Left renal cortex interstitium (tissue), 4 donors: ENCODE measurements around the gene EXOC1. TPM values are rescaled to one million over a fixed set of nuclear protein-coding genes. Genes with fewer than 3 reads are reported as not detected.
"Not testable (repeated sequence)": the region's sequence is repeated elsewhere in the genome, so short reads cannot be mapped to it uniquely, and the experiment has no call there.

Source experiments
- DNase-seq, 4 donors: peaks; one replicate each; pipeline ENCODE4 v3.0.0-alpha.2; 2013; ENCODE audit warnings: low read depth in 4 of 4, low spot score in 2 of 4, missing footprints in 1 of 4
- polyA plus RNA-seq, 4 donors: library from polyadenylated mRNA; unstranded; fragments of 120-200 nt; gene quantifications; one replicate each; pipeline ENCODE4 v1.2.1, GENCODE V29; 2013; ENCODE audit not compliant: insufficient read length in 4 of 4

The EXOC1 gene, protein sequence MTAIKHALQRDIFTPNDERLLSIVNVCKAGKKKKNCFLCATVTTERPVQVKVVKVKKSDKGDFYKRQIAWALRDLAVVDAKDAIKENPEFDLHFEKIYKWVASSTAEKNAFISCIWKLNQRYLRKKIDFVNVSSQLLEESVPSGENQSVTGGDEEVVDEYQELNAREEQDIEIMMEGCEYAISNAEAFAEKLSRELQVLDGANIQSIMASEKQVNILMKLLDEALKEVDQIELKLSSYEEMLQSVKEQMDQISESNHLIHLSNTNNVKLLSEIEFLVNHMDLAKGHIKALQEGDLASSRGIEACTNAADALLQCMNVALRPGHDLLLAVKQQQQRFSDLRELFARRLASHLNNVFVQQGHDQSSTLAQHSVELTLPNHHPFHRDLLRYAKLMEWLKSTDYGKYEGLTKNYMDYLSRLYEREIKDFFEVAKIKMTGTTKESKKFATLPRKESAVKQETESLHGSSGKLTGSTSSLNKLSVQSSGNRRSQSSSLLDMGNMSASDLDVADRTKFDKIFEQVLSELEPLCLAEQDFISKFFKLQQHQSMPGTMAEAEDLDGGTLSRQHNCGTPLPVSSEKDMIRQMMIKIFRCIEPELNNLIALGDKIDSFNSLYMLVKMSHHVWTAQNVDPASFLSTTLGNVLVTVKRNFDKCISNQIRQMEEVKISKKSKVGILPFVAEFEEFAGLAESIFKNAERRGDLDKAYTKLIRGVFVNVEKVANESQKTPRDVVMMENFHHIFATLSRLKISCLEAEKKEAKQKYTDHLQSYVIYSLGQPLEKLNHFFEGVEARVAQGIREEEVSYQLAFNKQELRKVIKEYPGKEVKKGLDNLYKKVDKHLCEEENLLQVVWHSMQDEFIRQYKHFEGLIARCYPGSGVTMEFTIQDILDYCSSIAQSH
- polyA plus RNA-seq = 10 to 100 TPM; 41.7 to 57.5 (median 44.6) TPM

DNA sequence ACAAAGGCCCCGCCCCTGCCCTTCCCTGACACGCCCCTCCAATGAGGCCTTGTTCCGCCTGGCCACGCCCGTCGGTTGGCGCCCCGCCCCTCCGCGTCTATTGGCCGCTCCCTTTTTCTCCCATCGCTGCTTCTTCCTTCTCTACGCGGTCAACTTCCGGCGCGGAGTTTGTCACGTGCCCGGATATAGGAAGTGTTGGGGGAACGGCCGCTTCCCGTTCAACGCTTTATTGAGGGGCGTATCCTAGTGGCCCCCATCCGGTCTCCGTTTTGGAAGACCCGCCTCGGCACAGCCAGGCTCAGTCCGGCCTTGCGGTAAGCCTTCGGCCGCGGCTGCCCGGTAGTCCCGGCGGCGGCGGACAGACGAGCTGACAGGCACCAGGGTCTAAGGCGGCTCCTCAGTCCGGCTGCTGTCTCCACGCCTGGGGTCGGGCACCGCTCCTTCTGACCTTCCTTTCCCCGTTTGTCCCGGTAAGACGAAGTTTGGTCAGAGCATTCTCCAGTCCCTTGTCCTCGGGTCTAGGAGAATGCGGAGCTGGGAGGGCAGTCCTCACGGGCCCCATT is at the start of gene EXOC1:
Gene EXOC1, plus strand, starts transcription at position 165 of the 563 bp plus-strand sequence. CDS start 4,676 bp downstream, outside the sequence.
- DNase-seq = peak; percentile 81 to 95 (median 86)

DNA sequence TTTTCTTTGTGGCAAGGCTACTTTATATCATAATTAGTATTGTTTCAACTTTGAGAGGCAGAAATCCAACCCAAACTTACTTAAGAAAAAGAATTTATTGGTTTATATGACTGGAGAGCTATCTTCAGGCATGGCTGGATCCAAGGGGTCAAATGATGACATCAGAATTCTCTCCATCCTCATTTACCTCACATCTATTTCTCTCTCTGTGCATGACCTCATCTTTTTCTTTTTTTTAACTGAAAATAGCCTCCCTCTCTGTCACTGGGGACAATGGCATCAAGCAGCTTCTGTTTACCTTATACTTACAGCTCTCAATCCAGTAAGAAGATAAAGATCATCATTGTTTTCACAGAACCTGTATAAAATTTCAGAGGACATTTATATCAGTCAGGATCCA is 45.9 kb upstream of the EXOC1 start:
- no peak for DNase-seq

DNA sequence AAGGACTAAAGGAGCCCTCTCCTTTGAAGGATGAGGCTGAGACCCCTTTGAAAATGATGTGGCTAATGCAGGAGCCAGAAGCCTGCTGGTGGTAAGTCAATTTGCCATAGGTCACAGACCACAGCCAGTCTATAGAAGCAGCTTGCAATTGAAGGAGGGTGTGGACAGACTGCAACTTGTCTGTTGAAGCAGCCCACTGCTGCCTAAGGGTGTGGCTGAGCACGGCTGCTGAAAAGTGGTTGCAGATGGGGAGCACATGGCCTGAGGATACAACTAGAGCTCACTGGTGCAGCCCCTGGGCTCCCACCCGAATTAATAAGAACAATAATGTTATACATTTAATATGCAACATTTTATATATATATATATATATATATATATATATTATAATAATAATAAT is 45.3 kb upstream of the EXOC1 start:
- DNase-seq = no peak

DNA sequence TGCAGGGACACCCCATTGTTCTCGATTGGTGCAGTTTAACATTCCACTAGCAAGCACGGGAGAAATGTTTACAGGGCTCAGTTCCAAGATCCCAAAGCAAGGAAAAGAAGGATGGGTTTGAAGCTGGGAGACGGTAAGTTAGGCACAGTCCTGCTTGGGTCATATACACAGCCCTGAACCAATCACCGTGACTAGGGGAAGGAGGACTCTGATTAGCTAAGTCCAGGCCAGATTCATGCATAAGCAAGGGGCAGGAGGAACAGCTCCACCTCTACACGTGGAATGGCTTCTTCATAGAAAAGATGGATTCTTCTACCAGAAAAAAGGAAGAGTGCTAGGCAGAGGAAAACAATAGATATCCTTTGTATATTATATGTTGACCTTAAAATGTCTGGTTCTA is 44.8 kb upstream of the EXOC1 start:
- DNase-seq = no peak

DNA sequence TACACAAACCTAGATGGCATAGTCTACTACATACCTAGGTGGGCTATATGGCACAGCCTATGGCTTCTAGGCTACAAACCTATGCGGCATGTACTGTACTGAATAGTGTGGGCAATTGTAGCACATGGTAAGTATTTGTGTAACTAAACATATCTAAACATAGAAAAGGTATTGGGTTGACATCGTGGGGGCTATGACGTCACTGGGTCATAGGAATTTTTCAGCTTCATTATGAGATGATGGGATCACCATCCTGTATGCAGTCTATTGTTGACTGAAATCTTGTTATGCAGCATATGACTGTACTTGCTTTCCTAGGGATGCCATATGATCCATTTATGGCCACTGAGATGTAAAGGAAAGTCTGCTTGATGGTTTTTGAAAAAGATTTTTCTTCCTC is 35.8 kb upstream of the EXOC1 start:
- no peak for DNase-seq

DNA sequence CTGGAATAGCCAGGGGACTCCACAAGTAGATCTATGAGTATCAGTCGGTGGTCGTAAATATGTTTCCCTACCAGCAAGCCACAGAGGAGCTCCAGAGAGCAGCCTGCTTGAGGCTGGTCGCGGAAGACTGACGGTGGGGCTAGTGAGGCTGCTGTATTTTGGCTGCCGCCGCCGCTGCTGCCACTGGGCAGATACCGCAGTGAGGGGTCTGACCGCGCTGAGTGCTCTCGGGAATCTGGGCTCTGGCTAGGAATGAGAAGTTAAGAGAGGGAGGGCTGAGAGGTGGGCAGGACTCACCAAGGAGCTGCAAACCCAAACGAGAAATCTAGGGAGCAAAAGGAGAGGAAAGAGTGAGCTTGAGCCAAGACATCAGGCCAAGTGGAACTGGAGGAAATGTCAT is 33.8 kb upstream of the EXOC1 start, which contains the start of gene EXOC1L:
Gene EXOC1L, plus strand, starts transcription at position 157 of the 400 bp plus-strand sequence. Its CDS starts 237 bp downstream, at position 394.
- no peak for DNase-seq

DNA sequence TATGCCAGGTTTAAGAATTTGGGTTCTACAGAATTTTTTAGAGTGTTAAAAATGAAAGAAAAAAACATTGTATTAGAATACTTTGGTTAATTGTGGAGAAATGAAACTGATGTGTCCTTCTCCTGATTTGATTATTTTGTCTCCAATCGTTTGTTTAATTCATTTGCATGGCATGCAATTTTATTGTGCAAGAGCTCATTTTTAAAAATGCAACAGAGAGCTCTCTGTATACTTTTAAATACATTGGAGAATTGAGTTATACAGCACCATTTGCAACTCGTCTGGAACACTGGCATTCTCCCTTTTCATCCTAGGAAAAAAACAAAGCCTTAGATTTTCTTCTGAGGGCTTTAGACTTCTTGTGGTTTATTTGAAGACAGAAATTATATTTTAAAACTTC is 33.2 kb upstream of the EXOC1 start:
- DNase-seq = no peak

DNA sequence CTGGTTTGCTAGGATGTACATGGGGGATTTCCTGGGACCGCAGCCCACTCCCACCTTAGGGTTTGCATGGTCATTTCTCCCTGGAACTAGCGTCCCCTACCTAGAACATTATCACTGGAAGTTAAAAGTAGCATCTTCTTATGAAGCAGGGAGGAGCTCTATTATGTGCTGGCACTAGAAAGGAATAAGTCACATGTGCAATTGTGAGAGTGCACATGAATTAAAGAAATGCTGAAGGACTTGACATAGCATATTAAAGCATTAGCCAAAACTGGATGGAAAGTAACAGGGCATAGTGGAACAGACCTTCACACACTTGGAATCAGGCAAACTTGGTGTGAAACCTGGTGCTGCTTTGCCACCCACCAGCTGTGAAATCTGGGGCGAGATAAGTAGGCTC is 31.1 kb upstream of the EXOC1 start:
- DNase-seq = no peak

DNA sequence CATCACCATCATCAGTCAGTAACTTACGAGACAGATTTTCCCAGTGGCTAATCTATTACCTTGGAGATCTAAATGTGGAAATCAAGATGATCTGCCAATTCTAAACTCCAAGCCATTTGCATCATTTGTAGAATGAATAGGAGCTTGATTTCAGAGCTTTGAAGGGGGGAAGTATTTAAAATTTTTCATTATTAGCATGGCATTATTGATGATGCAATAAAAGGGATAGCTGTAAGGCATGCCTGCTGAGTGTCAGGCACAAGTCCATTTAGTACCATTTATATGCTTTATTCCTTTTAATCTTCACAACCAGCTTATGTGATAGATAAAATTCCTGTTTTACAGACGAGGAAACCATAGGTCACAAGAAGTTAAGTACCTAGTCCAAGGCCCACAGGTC is 28.6 kb upstream of the EXOC1 start:
- DNase-seq = no peak

DNA sequence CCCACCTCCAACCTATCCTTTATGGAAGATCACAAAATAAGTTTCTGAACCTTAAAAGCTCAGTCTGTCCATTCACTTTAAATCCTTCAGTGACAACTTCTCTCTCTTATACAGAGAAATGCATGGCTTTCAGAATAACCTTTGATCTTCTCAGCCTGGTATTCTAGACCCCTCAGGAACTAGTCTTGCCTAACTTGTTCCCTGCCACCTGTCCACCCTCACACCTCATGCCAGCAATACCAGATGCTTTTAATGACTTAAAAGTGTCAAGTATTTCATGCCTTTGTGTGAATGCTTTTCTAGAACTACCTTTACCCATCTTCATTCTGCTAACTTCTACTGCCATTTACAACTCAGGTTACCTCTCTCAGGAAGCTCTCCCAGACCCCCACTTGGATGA is 26.5 kb upstream of the EXOC1 start:
- no peak for DNase-seq

DNA sequence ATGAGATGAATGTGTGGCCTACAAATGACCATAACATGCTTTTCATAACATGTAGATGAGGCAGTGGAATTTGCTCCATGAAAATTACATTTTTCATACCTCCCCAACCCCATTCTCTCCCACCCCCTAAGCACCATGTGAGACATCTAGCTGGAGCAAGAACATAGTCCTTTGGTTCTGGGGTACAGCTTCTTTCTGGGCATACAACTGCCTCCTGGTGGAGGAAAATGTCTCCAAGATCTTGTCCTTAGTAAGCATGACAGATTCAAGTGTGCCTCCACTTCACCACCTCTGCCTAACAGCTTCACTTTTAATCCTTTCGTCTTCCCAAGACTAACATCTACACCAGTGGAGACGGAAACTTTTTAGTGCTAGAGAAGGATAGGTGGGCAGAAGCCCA is 25.9 kb upstream of the EXOC1 start:
- DNase-seq = no peak

DNA sequence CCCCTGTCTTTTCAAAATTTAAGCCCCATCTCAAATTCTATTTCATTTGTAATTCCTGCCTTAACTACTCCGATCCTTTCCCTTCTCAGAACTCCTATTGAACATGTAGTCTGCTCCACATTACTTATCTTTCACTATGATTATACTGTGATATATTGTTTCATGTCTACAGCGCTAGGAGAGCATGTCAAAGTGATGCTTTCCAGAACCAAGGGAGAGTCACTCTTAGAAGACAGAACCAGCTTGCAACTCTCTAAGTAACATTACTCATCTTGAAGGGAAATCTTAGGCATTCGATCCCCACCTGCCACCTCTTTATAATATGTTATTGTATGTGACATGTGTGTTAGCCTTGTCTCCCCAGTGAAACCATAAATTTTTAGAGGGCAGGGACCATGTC is 23.4 kb upstream of the EXOC1 start:
- no peak for DNase-seq

DNA sequence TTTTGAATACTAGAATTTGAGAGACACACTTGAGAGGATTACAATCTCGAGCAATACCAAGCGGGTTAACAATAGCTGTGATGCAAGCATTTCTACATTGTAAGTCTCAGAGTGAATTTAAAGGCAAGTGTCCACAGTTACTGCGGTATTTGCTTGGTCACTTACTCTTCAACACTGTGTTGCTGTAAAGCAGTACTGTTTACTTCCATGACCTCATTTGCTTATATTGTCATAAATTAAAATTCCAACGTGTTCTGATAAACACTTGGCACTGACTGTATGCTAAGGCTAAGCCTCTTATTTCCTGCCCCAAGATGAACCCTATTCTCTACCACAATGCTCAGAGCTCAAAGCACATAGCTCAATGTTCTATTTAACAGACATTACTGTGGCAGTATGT is 22.7 kb upstream of the EXOC1 start:
- DNase-seq = no peak

DNA sequence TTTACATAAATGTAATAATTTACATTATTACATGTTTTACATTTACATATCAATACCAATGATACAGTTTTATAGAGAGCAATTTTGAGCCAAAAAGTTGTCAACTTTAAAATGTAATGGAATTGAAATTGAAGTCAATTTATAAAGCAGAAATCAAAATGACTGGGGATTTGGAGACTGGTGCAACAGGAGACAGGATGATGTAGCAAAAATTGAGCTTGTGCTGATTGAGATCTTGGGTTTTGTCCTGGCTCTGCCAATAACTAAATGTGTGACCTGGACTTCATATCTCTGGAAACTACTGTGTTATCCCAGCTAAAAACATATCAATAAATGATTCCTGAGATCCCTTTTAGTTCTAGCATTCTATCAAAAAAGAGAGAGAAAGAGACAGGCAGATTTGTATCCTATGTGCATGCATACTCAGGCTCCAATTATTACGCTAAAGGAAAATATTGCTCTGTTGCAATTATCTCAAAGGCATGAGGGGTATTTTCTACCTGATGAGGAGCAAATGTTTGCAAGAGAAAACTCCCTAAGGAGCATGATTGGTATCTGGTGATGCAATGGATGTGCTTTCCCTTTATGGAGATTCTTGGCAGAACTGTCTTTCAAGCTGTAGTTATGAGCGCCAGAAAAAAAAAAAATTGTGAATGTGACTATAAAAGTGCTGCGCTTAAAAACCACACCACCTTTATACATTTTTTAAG is 19.2 kb upstream of the EXOC1 start:
- DNase-seq = no peak

DNA sequence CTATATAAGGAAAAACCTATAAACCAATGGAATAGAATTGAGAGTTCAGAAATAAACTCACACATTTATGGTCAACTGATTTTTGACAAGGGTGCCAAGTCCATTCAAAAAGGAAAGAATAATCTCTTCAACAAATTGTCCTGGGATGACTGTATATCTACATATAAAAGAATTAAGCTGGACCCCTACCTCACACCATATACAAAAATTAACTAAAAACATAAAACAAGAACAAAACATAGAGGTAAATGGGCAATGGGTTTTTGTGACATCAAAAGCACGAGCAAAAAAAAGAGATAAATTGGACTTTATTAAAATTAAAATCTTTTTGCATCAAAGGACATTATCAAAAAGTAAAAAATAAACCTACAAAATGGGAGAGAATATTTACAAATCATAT is 15.5 kb upstream of the EXOC1 start:
- DNase-seq = no peak

DNA sequence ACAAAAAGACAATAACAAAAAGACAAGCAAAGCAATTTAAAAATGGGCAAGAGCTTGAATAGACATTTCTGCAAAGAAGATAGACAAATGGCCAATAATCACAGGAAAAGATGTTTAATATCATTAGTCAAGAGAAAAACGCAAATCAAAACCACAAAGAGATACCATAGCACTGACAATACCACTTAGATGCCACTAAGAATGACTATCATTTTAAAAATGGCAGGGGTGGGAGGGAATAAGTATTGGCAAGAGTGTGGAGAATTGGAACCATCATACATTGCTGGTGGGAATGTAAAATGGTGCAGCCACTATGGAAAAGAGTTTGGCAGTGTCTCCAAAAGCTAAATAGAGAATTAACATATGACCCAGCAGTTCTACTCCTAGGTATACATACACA is 15.1 kb upstream of the EXOC1 start:
- DNase-seq = no peak

DNA sequence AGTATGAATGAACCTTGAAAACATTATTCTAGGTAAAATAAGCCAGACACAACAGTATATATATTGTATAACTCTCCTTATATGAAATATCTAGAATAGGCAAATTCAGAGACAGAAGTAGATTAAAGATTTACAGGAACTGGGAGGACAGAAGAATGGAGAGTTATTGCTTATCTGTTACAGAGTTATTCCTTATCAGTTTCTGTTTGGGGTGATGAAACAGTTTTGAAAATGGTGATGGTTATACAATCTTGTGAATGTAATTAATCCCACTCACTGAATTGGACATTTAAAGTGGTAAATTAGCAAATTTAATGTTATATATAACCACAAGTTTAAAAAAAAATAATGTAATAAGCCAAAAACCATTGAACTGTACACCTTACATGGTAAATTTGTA is 14.5 kb upstream of the EXOC1 start:
- DNase-seq = no peak

DNA sequence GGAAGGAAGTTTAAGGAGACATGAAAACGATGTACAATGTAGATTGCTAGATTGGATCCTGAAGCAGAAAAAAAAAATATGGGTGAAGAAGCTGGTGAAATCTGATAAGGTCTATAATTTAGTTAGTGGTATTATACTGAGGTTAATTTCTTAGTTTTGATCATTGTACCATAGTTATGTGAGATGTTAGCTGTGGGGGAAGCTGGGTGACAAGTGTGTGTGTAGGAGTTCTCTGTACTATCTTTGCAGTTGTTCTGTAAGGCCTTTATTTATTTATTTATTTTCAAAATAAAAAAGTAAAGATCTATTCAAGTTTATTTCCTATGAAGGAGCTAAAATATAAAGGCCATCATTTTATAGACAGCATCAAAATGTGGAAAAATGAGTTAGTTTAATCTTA is 12.5 kb upstream of the EXOC1 start:
- no peak for DNase-seq

DNA sequence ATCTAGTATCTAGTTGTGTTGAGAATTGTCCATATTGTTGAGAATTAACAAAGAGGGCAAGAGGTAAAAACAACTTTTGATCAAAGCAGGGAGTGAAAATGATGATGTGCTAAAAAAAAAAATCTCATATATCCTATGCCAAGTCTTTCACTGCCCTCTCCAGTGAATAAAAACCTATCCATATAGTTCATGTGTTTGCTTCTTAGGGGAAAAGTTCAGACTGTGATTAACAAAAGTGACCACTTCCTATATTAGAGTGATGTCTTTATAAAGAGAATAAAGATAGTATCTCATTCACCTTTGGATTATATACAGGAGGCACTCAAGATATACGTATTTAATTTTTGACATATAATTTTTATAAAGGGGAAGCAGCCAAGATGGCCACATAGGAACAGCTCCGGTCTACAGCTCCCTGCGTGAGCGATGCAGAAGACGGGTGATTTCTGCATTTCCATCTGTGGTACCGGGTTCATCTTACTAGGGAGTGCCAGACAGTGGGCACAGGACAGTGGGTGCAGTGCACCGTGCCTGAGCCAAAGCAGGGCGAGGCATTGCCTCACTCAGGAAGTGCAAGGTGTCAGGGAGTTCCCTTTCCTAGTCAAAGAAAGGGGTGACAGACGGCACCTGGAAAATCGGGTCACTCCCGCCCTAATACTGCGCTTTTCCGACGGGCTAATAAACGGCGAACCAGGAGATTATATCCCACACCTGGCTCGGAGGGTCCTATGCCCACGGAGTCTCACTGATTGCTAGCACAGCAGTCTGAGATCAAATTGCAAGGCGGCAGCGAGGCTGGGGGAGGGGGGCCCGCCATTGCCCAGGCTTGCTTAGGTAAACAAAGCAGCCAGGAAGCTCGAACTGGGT is 11.8 kb upstream of the EXOC1 start:
- not testable (repeated sequence) for DNase-seq

DNA sequence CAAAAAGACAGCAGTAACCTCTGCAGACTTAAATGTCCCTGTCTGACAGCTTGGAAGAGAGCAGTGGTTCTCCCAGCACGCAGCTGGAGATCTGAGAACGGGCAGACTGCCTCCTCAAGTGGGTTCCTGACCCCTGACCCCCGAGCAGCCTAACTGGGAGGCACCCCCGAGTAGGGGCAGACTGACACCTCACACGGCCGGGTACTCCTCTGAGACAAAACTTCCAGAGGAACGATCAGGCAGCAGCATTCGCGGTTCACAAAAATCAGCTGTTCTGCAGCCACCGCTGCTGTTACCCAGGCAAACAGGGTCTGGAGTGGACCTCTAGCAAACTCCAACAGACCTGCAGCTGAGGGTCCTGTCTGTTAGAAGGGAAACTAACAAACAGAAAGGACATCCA is 11.1 kb upstream of the EXOC1 start:
- DNase-seq = not testable (repeated sequence)
